Measurements from ENCODE around the gene ASH1L.
"Not testable (repeated sequence)": the region's sequence is repeated elsewhere in the genome, so short reads cannot be mapped to it uniquely, and the experiment has no call there.

Gene ASH1L

GRCh38 chr1:155442431-155442830 lies 120.2 kb downstream of the ASH1L start:
- not testable (repeated sequence) for DNase-seq

GRCh38 chr1:155437405-155437804 lies 125.2 kb downstream of the ASH1L start:
- no peak for DNase-seq

GRCh38 chr1:155433831-155434389 lies 128.7 kb downstream of the ASH1L start:
- DNase-seq: not testable (repeated sequence)

- not testable (repeated sequence) for DNase-seq
Observed at GRCh38 chr1:155433128-155433830, 129.3 kb downstream of the ASH1L start.

- DNase-seq: no peak
Observed at GRCh38 chr1:155424091-155424490, 138.5 kb downstream of the ASH1L start.

GRCh38 chr1:155420788-155421187 lies 141.8 kb downstream of the ASH1L start:
- no peak for DNase-seq

GRCh38 chr1:155411840-155412239 lies 150.8 kb downstream of the ASH1L start:
- DNase-seq: not testable (repeated sequence)

- no peak for DNase-seq
Observed at GRCh38 chr1:155410931-155411330, 151.7 kb downstream of the ASH1L start.

GRCh38 chr1:155396874-155397476 lies 165.6 kb downstream of the ASH1L start:
- DNase-seq: peak; percentile 81

GRCh38 chr1:155392898-155393411 lies 169.6 kb downstream of the ASH1L start:
- no peak for DNase-seq

GRCh38 chr1:155389826-155390225 lies 172.8 kb downstream of the ASH1L start:
- DNase-seq: no peak

- DNase-seq: not testable (repeated sequence)
Observed at GRCh38 chr1:155385836-155386235, 176.8 kb downstream of the ASH1L start.

GRCh38 chr1:155383406-155383805 lies 179.2 kb downstream of the ASH1L start:
- no peak for DNase-seq

GRCh38 chr1:155379631-155380090 lies 182.9 kb downstream of the ASH1L start:
- no peak for DNase-seq

- no peak for DNase-seq
Observed at GRCh38 chr1:155379180-155379579, 183.4 kb downstream of the ASH1L start.

- no peak for DNase-seq
Observed at GRCh38 chr1:155360051-155360450, 202.6 kb downstream of the ASH1L start.

- DNase-seq: no peak
Observed at GRCh38 chr1:155352631-155353030, 210.0 kb downstream of the ASH1L start.

GRCh38 chr1:155342842-155343241 lies 219.8 kb downstream of the ASH1L start:
- no peak for DNase-seq

GRCh38 chr1:155339515-155340097 lies 223.0 kb downstream of the ASH1L start:
- DNase-seq: no peak

- DNase-seq: no peak
Observed at GRCh38 chr1:155334962-155335361, 227.6 kb downstream of the ASH1L start.

GRCh38 chr1:155329980-155330598 lies 232.5 kb downstream of the ASH1L start:
- no peak for DNase-seq

GRCh38 chr1:155328856-155329255 lies 233.7 kb downstream of the ASH1L start:
- not testable (repeated sequence) for DNase-seq

GRCh38 chr1:155327981-155328380 lies 234.6 kb downstream of the ASH1L start:
- no peak for DNase-seq

Measured in hematopoietic multipotent progenitor cell treated with erythropoietin and hydrocortisone succinate and interleukin-3 and kit ligand, for 8 days (in vitro differentiated cells).